IPS DF 4.7 (cell line): ENCODE results near the gene INSIG1.

ENCODE experiments used
- DNase-seq: peaks from one replicate; pipeline ENCODE4 v3.0.0-alpha.2; 2013; ENCODE audit warnings: low spot score; ENCODE audit errors: extremely low read depth

Gene INSIG1

DNA sequence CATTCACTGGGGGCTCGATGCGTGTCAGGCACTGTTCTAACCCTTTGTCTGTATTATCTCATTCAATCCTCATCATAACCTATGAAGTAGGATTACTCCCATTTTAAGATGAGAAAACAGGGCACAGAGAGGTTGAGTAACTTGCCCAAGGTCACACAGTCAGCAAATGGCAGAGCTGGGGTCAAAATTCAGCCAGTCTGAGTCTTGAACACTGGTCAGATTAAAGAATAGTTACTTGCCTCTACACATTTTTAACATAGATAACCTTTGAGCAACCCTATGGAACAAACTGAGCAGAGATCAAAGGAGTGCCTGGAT is 27.2 kb downstream of the INSIG1 start:
- no peak for DNase-seq

DNA sequence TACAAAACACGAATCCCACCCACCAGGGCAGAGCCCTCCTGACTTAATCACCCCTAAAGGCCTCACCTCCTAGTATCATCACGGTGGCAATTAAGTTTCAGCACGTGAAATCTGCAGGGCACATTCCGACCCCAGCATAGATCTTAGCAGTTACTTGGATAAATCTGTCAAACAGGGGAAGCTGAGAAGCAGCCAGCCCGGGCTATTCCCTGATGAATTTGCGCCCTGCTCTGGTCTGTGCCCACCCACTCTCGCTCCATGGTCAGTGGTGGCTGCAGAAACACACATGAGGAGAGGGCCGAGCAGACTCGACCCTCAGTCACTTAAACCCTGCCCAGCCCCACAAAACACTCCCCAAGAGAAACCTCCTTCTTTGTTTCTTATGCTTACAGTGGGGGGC is 28.7 kb downstream of the INSIG1 start:
- DNase-seq = no peak

DNA sequence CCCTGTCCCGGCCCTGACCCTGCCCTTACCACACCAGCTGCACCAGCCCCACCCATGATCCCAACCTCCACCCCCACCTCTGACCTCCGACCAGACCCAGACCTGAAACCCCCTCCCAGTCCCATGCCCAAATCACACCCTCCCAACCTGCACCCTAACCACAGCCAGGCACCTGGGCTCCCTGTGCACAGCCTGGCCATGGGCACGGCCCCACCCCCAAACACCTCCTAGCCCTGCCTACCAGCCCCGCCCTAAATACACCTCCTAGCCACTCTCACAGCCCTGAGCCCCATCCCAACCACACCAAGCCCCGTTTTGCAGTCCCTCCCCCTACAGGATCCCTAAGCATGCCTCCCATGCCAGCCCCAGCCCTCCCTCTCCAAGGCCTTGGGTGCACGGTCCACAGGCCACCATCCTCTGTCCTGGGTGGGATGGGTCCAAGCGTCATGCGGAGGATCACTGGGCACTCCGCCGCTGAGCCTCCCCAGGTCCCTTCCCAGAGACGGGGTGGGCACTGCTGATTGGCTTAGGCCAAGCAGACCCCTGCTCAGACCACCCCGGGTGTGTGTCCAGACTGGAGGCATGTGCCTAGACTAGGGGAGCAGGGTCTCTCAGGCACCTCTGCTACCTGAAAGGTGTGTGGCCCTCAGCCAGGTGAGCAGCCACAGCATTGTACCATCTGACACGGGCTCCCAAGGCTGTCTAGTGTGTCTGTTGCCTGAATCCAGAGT is 30.1 kb downstream of the INSIG1 start:
- no peak for DNase-seq

- DNase-seq = no peak
These were observed 31.5 kb downstream of the INSIG1 start for GRCh38 chr7:155329225-155329624.

DNA sequence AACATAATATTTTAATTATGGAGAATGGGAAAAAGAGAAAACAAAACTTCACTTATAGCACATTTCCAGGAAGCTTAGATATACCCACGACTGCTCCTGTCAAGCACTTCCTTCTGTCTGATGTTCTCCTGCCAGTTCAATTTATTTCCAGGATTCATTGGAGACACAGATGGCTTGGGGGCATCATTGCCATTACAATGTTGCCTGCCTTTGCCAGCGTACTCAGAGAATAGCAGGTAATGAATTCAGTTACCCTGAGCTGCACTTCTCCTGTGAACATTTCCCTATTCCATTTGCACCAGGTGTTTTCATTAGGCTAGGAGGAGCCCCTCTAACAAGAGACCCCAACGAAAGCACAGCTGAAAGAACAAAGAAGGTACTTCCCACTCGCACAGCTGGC is 33.7 kb downstream of the INSIG1 start:
- DNase-seq = no peak

GRCh38 chr7:155333346-155334234 is 35.9 kb downstream of the INSIG1 start:
- no peak for DNase-seq

DNA sequence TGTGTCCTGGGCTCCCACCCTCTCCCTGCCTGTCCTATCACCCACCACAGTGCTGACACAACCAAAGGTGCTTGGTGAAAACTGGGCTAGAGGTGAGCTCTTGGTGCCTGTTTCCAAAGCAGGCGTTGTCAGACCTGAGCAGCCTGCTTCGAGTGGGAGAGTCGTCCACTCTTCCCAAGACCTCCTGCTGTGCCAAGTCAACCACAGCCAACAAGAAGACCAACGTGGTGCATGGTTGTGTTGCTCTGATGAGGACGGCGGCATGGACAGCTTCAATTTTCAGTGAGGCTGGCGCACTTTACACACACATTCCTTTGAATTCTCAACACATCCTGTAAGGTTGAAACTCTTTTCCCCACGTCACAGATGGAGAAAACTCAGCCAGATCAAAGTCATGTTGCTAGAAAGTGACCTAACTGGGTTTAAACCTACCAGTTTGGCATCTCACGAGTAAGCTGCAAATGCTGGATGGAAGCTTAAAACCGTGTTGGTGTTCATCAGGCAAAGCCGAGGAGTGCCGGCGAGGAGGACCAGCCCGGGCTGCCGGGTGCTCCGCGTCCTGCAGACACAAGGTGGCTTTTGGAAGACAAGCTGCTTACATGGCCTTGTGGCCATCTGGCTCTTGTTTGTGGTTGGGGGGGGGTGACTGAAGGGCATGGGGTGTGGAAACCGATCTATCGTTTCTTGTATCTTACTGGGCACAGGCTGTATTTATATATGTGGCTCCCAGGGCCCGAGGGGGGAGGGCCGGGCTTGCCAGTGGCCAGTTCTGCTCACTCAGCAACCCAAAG is 39.3 kb downstream of the INSIG1 start:
- DNase-seq = no peak

DNA sequence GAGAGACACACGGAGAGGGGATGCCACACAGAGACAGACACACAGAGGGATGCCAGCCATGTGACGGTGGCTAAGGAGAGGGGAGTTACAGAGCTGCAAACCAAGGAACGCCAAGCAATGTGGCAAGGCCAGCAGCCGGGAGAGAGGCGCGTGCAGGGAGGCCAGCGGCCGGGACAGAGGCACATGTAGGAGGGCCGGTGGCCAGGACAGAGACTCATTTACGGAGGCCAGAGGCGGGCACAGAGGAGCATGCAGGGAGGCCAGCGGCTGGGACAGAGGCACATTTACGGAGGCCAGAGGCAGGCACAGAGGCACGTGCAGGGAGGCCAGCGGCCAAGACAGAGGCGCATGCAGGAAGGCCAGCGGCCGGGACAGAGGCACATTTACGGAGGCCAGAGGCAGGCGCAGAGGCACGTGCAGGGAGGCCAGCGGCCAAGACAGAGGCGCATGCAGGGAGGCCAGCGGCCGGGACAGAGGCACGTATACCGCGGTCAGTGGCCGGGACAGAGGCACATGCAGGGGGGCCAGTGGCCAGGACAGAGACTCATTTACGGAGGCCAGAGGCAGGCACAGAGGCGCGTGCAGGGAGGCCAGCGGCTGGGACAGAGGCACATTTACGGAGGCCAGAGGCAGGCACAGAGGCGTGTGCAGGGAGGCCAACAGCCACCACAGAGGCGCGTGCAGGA is 40.4 kb downstream of the INSIG1 start:
- DNase-seq = no peak

DNA sequence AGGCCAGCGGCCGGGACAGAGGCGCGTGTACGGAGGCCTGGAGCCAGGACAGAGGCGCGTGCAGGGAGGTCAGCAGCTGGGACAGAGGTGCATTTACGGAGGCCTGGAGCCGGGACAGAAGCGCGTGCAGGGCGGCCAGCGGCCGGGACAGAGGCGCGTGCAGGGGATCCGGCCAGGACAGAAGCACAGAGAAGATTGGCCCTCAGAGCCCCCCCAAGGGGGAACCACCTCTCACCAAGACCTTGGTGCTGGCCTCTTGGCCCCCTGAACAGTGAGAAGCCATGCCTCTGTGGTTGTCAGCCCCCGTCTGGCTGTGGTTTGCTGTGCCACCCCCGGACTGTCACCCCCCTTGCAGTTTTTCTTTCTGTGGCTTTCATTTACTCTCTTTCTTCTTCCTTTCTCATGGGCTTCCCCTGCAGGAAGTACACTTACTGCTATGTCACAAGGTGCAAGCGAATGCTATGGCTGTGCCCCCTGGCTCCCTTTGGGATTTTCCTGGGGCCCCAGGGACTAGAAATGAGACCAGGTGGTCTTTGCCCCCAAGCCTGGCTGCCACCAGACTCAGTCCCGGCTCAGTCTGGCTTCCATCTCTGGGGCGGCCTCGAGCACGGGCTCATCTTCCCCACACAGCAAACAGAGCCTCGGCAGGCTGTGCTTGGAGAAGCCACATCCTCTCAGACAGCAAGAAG is 41.1 kb downstream of the INSIG1 start:
- no peak for DNase-seq

- no peak for DNase-seq
These were observed 41.8 kb downstream of the INSIG1 start for GRCh38 chr7:155339474-155339873.

DNA sequence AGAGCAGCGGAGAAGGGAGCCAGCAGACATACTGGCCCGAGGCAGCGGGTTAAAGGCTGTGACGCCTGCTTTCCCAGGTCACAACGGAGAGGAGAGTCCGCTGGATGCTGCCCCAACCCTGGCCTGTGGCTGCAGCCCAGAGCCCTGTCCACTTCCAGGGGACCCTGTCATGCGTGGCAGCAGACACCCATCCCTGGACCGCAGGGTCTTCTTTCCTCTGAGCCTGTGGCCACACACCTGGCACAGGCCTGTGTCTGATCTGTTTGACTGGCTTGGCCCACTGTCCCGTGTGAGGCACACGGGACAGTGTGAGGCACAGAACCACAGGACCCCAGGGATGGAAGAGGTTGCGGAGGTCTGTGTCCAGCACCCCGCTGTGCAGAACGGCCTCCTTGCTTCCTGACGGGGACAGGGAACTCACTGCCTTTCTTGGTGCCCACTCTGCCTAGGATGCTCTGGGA is 42.4 kb downstream of the INSIG1 start:
- DNase-seq = no peak

GRCh38 chr7:155340721-155341120 is 43.0 kb downstream of the INSIG1 start:
- no peak for DNase-seq

GRCh38 chr7:155341463-155341983 is 43.8 kb downstream of the INSIG1 start:
- DNase-seq = no peak

- DNase-seq = no peak
These were observed 44.6 kb downstream of the INSIG1 start for GRCh38 chr7:155342313-155342712.

DNA sequence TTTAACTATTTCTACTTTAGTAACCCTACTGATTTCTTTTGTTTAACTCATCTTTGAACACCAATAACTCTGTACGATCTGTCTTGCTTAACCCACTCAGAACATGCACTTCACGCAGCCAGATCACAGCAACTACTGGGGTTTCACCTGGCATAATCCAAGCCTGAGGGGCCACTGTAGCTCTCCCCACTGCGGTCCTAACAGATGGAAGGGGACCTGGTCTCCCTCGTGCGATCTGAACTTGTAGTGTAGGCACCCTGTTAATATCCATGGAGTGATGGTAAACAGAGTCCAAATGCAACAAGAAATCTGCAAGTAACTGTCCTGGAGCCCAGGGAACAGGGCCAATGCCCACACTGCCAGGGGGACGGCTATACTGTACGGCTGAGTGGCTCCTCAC is 45.5 kb downstream of the INSIG1 start:
- no peak for DNase-seq

GRCh38 chr7:155343661-155344121 is 46.0 kb downstream of the INSIG1 start:
- no peak for DNase-seq

DNA sequence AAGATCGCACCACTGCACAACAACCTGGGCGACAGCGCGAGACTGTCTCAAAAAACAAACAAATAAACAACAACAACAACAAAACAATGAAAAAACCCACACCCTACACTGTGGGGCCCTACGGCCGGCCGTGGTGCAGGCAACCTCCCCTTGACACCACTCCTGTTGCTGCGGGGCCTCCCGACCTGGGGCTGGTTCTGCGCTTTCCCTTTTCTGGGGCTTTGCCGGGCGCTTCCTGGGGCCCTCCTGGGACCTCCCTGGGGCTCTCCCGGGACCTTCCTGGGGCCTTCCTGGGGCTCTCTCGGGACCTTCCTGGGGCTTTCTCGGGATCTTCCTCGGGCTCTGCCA is 46.6 kb downstream of the INSIG1 start:
- no peak for DNase-seq

DNA sequence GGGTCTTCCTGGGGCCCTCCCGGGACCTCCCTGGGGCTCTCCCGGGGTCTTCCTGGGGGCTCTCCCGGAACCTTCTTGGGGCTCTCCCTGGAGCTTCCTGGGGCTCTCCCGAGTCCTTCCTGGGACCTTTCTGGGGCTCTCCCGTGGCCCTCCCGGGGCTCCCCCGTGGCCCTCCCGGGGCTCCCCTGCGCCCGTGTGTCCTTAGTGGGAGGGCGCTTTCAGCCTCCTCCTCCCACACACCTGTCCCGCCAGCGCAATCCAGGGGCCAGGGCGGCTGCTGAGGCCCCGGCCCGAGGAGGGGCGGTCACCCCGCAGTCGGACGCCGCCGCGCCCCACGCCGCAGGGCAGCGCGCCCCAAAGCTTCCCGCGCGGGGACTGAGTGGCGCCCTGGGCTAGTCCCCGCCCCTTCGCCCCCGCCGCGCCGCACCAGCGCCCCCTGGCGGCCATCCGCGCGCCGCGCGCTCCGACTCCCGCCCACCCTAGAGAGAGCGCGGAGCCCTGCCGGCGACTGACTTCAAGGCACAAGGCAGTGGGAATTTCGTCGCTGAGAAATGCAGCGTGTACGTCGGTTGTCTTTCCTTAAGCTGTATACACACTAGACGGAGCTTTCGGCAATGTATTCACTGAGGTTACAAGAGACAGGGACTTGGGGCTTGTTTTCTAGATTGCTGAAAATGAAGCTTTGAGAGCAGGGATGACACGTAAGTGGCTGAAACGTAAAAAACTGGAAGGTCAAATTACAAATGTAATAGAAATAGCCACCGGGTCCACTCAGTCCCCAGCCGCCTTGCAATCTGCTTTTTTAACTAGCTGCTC is 47.1 kb downstream of the INSIG1 start:
- DNase-seq = peak; percentile 30

DNA sequence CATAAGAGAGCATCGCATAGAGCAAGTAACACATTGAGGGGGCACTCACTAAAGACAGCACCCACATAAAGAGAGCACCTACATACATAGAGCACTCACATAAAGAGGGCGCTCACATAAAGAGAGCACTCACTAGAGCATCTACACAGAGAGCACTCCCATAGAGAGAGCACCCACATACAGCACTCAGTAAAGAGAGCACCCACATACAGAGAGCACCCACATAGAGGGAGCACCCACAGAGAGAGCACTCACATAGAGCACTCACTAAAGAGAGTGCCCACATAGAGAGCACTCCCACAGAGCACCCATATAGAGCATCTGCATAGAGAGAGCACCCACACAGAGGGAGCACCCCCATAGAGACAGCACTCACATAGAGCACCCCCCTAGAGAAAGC is 47.8 kb downstream of the INSIG1 start:
- no peak for DNase-seq

GRCh38 chr7:155346285-155346684 is 48.6 kb downstream of the INSIG1 start:
- DNase-seq = no peak
